Cerebellar nuclear complex (tissue), 1 donor: ENCODE measurements around the gene NRL.

ENCODE experiments used
- DNase-seq, 2 experiments: peaks; one replicate each; lab custom pipeline; 2025; lab: John Stamatoyannopoulos, UW

NRL gene

DNA sequence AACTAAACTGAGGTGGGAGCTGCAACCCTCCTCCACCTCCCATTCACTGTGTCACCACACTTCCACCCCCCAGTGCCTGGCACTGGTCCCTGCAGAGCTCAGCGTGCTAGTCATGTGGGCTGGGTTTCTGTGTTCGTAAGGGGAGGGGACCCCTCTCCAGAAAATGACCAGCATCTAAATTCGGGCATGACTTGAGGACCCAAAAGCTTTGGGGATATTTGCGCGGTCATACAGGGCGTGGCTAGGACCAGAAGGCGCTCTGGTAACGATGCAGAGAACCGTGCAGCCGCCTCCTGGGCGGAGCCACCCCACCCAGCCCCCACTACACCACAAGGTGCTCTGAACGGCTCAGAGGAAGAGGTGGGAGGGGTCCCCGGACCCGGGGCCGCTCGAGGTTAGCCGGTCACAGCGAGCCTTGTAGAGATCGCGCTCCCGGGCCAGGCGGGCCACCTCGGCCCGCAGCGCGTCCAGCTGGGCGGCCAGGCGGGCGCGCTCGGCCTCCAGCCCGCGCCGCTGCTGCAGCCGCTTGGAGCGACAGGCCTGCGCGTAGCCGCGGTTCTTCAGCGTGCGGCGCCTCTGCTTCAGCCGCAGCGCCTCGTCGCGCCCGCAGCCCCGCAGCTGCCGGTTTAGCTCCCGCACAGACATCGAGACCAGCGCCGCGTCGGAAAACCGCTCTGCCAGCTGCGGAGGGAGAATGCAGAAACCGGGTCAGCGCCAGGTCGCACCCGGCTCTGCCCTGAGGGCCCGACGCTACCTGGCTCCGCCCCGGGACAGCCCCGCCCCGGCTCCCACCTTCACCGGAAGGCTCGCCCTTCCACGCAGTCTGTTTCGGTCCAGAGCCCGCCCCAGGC lies 33.6 kb downstream of the NRL start:
- DNase-seq: peak in 1 of 2 experiments; percentile 31

DNA sequence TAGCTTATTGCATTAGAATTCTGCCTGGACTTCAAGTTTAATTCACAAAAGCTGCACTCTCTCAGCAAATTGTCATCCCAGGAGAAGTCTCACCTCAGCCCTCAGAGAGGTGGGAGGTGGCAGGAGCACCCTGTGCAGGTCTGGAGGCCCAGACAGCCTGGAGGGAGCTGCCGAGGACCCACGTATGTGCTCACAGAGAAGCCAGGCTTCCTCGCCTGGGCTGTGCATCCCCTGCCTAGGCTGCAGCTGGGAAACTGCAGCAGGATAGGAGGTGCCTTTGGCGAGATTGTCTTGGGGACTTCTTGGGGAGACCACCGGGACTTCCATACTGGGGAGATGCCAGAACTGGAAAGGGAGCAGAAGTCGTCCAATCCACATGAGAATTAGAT lies 34.6 kb downstream of the NRL start:
- DNase-seq: no peak

DNA sequence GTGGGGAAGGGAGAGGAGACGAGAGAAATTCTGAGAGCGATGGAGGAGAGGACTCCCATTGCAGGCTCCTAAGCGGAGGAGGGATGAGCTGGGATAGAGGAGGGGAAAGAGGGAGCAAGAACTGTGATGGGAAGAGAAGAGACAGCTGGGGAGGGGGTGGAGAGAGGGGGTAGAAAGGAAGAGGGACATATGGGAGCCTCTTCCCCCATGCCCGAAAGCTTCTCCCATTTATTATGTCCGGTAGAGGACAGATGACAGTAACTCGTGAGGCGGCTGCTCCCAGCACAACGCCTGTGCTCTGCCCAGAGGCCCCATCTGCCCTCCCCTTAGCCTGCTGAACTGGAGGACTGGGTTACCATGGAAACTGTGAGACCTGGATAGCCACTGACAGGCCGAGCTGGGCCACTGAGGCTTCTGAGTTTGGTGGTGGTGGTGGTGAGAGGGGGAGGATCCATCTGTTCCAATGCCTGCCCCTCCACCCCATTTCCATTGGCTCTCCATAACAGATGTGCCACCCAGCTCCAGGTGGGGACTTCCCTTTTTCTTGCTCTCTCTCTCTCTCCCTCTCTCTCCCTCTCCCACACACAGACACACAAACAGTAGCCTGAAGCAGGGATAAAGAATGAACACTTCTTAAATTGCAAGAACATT lies 35.1 kb downstream of the NRL start:
- DNase-seq: peak; percentile 77 to 85

DNA sequence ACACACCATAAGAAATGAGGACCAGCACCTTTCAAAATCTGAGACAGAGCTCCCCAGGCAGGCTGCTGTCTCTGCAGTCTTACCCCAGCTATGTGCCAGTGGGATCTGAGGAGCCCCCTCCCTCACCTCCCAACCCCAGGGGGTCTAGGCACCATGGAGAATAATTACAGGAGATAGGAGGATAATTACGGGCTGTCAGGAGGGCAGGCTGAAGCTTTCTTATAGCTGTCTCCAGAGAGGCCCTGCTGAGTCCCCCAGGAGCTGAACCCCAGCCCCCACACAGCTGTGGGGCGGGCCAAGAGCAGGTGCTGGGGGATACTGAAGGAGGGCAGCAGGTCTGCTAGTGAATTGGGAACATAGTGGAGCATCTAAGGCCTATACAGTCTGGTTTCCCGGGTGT lies 36.6 kb downstream of the NRL start:
- no peak for DNase-seq

DNA sequence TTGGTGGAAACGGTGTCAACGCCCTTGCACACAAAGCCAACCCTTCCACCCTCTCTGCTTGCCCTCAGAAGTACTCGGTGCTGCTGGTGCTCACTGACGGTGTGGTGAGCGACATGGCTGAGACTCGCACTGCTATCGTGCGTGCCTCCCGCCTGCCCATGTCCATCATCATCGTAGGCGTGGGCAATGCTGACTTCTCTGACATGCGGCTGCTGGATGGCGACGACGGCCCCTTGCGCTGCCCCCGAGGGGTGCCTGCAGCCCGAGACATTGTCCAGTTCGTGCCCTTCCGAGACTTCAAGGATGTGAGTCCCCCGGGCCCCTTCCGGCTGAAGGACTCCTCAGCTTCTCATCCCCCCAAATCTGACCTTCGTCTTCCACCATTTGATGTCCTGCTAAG lies 37.7 kb downstream of the NRL start:
- no peak for DNase-seq

DNA sequence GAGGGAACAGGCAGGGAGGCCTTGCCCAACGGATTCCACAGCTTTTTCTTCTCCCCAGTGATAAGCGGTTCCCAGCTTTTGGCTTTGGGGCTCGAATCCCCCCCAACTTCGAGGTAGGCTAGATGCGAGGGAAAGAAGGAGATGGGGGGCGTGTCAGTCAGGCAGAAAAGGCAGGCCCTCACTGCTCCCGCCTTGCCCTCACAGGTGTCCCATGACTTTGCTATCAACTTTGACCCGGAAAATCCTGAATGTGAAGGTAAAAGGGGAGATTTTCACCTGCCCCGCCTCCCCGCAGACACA lies 38.5 kb downstream of the NRL start:
- no peak for DNase-seq

DNA sequence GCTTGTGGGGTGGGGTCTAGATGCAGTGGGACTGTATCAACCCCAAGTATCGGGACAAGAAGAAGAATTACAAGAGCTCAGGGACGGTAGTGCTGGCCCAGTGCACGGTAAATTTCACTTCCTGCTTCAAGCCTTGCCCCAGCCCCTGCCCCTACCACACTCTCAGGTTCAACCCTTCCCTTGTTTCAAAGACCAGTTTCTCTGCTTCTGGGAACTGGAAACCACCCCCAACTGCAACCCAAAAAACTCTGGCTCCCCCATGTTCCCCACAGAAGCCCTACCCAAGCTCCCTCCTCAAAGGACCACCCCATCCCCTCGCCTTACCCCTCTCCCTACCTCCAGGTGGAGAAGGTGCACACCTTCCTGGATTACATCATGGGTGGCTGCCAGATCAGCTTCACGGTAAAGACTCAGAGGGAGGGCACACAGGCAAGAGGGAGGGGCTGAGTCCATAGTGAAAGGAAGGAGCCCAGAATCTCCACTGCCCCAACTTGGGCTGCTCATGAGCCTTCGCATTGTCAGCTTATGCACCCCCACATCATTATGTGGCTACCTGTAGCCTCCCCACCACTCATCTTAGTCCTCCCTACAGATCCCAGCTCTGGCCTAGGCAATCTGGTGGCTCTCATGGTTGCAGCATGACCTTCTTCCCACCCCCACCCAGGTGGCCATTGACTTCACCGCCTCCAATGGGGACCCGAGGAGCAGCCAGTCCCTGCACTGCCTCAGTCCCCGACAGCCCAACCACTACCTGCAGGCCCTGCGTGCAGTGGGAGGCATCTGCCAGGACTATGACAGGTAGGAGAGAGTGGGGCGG lies 39.1 kb downstream of the NRL start:
- DNase-seq: no peak

DNA sequence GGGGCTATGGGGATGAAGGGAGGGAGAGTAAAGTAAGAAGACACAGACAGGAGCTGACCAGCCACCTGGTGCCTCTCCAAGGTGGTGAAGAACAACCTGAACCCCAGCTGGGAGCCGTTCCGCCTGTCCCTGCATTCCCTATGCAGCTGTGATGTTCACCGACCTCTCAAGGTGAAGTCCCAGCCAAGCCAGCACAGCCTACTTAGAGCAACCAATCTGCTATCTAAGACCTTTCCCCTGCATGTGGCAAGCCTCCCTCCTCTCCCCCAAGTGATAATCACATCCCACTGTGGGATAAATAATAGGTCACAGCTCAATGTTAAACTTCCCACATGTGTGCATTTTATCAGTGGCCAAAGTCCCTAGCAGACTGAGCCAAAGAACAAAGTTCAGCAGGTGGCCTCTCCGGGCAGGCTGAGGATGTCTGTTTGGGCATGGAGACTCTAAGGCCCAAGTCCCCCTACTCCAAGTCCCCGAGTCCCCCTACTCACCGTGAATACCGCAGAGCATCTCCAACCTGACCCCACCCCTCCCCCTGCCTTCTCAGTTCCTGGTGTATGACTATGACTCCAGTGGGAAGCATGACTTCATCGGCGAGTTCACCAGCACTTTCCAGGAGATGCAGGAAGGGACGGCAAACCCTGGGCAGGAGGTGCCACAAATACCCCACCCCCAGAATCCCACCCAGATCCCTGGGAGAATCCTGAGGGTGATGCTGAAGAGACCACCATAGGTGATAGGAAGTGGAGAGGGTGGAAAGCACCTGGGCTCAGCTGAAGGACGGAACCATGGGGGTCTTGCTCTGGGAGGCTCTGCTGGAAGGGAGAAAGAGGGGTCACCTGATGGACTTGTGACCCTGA lies 39.9 kb downstream of the NRL start:
- DNase-seq: no peak

DNA sequence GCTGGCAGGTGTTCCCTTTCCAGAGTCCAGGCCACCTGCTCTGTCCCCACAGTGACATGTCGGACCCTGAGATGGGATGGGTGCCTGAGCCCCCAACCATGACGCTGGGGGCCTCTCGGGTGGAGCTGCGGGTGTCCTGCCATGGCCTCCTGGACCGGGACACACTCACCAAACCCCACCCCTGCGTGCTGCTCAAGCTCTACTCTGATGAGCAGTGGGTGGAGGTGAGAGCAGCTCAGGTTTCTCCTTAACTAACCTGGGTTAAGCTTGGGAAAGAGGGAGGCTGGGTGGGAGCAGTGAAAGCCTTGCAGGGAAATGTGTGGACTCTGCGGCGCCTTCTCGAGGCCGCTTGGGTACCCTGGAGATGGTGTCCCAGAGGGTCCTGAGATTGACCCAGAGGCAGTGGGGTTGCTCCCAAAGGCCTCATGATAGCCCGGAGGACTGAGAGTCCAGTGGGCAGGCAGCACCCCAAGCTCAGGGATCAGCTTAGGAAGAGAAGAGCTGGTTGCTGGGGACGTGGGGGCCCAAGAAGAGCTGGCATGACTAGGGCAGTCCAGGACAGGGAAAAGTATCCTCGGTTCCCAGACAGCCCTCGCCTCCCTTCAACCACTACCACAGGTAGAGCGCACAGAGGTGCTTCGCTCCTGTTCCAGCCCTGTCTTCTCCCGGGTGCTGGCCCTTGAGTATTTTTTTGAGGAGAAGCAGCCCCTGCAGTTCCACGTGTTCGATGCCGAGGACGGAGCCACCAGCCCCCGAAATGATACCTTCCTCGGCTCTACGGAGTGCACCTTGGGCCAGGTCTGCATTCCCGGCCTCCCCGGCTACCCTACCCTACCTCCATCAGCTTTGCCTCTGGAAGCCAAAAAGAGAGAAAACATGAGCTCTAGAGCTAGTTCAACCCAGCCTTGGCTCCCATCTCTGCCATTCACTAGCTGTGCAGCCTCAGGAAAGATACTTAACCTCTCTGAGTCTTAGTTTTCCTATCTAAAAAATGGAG lies 41.6 kb downstream of the NRL start:
- DNase-seq: no peak

DNA sequence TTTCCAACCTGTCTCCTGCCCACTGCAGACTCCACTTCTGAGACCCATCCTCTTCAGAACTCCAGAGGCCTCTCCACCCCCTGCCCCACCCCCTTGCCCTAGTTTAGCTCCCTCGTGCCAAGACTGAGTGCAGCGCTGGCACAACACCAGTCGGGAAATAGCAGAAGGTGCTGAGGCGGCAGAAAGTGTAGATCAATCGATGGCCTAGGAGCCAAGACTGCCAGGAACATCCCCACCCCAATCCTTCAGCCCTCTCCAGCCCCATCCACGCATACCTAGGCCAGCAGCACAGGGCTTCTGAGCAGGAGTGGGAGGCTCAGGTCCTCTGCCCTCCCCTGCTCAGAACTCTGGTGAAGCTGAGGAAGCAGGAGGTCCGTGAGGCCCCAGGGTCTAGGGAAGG lies 42.3 kb downstream of the NRL start:
- no peak for DNase-seq

DNA sequence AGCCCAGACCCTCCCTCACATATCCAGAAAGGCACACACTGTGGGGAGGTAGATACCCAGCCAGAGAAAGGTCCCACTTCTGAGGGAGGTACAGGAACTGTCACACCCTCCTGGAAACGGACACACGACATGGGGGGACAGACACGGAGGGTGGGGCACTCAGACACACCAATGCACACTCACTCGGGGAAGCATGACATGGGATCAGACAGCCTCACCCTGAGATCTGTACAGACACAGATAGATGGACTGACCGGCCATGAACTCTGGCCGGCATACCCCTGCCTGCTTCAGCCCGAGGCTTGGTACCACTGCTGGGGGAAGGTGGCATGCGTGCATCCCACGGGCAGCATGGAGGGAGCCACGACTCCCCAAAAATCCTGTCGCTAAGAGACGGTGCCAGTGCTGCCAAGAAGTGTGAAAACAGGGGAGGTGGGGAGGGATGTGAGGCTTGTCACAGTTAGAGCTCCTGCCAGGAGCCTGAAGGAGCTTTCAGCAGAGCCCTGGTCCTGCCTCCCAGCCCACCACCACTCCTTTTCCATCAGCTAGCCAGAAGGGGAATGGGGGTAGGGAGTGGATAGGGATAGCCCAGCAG lies 42.8 kb downstream of the NRL start:
- no peak for DNase-seq

DNA sequence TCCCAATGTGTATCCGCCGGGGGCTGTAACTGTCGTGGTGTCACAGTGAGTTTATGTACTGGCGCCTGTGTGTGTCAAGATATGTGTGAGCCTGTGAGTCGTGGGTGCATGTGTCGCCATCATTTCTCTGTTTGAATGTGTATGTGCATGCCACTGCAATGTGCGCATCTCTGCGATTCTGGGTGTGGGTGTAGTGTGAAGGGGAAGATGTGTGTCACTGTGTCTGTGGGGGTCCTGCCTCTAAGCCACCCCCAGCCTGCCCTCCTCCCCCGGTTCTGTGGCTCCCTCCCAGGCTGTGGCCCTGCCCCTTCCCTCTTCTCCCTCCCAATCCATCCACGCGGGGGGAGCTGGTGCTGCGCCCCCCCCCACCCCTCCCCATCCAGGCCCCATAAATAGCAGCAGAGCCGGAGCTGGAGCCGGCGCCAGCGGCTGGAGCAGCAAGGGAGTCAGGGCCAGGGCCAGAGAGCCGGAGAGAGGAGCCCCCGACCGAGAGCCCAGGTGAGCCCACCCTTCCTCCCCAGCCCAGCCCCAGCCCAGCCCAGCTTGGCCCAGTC lies 43.5 kb downstream of the NRL start, which contains the start of gene CPNE6:
CPNE6 (plus strand) TSS at position 419 of the 554 bp plus-strand sequence. CDS start 1,375 bp downstream, outside the sequence.
- DNase-seq: peak; percentile 29 to 64

DNA sequence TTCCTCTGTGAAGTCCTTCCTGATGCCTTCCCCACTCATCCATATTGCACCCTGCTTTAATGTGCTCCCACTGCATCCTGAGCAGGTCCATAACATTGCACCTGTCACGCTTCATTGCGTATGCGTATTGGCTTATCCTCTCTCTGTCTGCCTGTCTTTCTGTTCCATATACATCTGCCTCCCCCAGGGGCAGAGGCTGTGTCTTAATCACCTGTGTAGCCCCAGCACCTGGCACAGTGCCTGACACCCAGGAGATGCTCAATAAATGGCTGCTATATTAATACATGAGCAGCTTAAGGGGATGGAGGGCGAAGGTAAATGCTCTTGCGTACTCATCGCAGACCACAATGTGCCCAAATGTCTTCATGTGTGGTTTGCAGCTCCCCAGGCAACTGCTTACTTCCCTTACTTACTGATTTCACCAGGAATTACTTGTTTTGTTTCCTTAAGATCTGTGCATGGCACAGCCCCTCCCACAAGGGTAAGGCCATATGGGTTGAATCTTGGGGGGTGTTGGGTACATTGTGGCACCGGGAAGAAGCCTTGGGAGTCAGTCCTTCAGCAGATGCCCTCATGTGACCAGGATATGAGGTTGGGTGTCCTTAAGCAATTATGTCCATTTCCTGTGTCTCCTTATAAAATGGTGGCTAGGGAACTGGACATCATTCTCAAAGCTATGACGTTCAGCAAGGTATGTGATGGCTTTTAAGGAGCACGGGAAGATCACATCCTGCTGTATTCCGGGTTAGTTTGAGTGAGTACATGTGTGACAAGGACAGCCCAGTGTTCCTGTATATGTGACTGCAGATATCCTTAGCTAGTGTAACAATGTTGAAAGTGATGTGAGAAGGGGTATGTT lies 44.2 kb downstream of the NRL start:
- no peak for DNase-seq

DNA sequence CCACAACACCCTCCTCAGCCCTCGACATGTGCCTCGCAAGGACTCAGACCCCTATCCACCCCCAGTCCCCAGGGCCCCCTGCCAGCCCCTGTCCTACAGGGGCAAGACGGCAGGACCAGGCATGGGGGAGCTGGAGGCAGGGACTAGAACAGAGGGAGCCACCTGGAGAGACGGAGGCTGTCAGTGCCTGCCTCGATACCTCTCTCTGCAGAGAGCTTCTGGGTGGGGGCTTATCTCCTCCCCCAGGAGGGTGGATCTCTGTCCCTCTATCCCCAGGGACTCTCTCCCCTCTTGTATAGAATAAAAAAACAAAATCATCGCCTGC lies 45.4 kb downstream of the NRL start:
- no peak for DNase-seq

DNA sequence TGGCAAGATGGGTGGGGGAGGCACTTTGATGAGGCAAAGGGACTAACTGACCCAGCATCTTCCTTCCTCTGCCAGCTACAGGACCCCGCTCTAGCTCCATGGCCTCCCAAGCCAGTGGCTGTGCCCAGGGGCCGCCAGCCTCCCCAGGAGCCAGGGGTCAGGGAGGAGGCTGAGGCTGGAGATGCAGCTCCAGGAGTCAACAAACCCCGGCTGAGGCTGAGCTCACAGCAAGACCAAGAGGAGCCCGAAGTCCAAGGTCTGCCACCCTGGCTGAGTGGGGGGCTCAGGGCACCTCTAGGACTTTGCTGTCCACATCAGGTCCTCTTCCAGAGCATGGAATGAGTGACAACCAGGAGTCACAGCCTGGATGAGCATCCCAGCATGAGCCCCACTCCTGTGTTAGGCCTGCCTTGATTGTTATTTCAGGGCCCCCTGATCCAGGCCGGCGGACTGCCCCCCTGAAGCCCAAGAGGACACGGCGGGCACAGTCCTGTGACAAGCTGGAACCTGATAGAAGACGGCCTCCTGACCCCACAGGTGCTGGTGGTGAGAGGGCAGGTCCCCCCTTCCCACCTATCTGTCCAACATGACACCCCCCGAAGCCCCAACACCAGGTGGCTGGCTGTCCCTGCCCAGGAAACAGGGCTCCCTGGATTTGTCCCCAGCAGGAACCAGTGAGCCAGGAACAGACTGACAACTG lies 45.9 kb downstream of the NRL start:
- DNase-seq: no peak

DNA sequence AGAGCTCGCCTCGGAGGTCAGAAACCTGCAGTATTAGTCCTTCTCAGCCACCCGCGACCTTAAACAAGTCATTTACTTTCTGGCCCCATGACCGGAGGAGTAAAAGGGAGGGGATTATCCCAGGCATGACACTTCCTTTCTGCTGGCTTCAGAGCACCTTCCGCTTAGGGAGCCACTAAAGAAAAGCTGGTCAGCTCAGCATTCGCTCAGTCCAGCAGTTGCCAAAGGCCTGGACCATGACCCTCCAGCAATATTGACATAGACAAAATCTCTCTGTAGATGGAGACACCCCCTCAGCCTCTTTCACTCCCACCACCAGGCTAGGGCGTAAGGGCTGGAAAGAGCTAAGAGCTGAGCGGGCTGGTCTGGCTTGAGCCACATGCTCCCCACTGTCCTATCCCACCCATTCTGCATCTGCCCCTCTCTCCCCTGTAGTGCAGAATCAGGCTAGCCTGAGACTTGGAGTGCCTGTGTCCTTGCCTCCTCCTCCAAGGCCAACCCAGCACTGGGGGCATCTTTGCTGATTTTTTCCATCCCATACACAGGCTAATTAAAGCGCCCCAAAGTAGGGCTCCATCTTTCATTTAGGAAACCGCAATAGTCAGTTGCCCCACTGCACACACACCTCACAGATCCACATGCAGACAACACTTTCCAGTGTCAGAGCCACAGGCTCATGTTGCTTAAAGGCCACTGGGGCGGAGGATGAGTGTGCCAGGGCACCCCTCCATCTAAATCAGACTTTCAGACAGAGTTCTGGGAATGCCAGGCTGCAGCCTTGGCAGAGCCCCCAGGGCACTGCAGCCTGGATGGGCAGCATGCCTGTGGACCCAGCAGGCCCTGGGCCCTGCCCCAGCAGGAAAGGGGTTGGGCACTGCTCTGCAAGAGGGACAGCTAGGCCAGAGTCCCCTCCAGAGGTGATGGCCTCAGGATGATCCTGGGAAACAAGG lies 47.3 kb downstream of the NRL start:
- DNase-seq: no peak

DNA sequence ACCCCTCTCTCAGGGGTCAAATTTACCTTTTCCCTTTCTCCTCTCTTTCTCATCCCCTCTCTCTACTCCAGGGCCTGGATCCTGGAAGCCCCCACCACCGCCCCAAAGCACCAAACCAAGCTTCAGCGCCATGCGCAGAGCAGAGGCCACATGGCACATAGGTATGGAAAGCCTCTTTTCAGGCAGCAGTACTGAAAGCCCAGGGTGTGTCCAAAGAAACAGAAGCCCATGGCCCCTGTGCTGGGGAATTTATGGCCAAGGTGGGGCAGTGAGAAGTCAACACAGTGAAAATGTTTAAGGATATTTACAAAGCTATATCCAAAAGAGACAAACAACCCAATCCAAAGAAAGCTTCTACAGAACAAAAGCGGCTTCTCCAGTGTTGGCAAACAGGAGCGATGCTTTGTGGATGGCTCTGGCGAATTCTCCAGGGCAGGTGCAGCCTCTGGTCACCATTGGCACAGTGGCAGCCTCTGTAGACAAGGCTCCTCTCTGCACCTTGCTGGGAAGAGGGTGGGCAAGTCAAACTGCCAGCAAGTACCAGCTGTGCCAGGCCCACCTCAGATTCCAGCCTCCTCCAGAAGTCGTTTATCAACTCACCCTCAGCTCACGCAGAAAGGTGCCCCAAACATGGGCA lies 48.1 kb downstream of the NRL start:
- no peak for DNase-seq
